Osteoblast (primary cell): ENCODE data around the gene C3orf70. TPM values are rescaled to one million over a fixed set of nuclear protein-coding genes. Genes with fewer than 3 reads are reported as not detected.
A peak's percentile ranks its signal among the peaks of the same experiment; 100 is the strongest.

Experiments
- DNase-seq: peaks from one replicate; pipeline ENCODE4 v3.0.0; 2011; ENCODE audit warnings: low spot score, mixed read lengths; ENCODE audit not compliant: insufficient read length; ENCODE audit errors: missing footprints
- H2AFZ ChIP-seq: 2 replicates; pipeline ENCODE4 v1.6.0; 2011; ENCODE audit warnings: mild to moderate bottlenecking, low read length
- H3K27ac ChIP-seq: 2 replicates; pipeline ENCODE4 v1.5.1; 2011; ENCODE audit warnings: mild to moderate bottlenecking, low read depth, low read length, moderate library complexity
- H3K27me3 ChIP-seq: 2 replicates; pipeline ENCODE4 v1.6.0; 2012; ENCODE audit warnings: mild to moderate bottlenecking, control low read depth, inconsistent platforms, low read length, moderate library complexity; ENCODE audit not compliant: insufficient read depth
- H3K36me3 ChIP-seq: 2 replicates; pipeline ENCODE4 v1.5.1; 2011; ENCODE audit warnings: mild to moderate bottlenecking, low read length, control low read depth, moderate library complexity; ENCODE audit not compliant: insufficient read depth
- H3K4me1 ChIP-seq: 2 replicates; pipeline ENCODE4 v1.5.1; 2011; ENCODE audit warnings: mild to moderate bottlenecking, low read length, control low read depth, moderate library complexity; ENCODE audit not compliant: insufficient read depth
- H3K4me2 ChIP-seq: 2 replicates; pipeline ENCODE4 v1.6.0; 2011; ENCODE audit warnings: mild to moderate bottlenecking, low read length; ENCODE audit not compliant: insufficient read depth
- H3K4me3 ChIP-seq: fragments of 200-600 bp; sonication (generic); 3 replicates; pipeline ENCODE4 v1.5.1; 2012; ENCODE audit warnings: mild to moderate bottlenecking, low read length, inconsistent platforms; ENCODE audit not compliant: insufficient read depth
- H3K79me2 ChIP-seq: 2 replicates; pipeline ENCODE4 v1.6.0; 2012; ENCODE audit warnings: mild to moderate bottlenecking, low read length, control low read depth, inconsistent platforms; ENCODE audit not compliant: insufficient read depth
- H3K9me3 ChIP-seq: 2 replicates; pipeline ENCODE4 v1.5.1; 2011; ENCODE audit warnings: low read depth, low read length, control low read depth
- H4K20me1 ChIP-seq: 2 replicates; pipeline ENCODE4 v1.6.0; 2012; ENCODE audit warnings: mild to moderate bottlenecking, low read length, control low read depth; ENCODE audit not compliant: insufficient read depth
- total RNA-seq: library from RNA; depleted of rRNA; stranded (reverse); fragments of >200 nt; gene quantifications from 2 replicates; pipeline ENCODE4 v1.2.3, GENCODE V29; 2012
- TF ChIP-seq, protein P1 (sequence below): IDR thresholded peaks from 2 replicates; pipeline ENCODE4 v1.5.1; 2011; ENCODE audit warnings: mild to moderate bottlenecking, low read depth, low read length, moderate library complexity; ENCODE audit errors: extremely low read depth

The C3orf70 gene
- total RNA-seq, 1 donor = 1.4 TPM

DNA sequence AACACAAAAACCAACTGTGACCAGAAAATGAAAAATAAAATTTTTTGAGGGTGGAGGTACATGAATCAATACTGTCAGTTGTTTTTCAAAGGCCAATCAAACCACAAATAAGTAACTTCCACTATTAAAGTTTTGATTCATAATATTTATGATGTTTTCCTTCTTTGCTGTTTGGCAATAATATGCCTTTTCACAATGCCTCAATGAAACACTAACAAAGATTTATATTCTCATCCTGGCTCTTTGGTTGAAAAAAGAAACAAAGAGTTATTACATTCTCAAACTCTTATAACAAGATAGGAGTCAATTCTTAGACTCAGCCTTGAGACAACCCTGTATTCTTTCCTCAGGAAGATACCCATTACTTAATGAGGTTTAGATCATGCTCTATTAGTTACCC lies 63.1 kb downstream of the C3orf70 start:
- no peaks in the 10 kb centered on the region for H4K20me1 ChIP-seq
- no peak for DNase-seq
- no peaks in the 10 kb centered on the region for H3K36me3 ChIP-seq
- H3K9me3 ChIP-seq = no peaks in the 10 kb centered on the region
- no peaks in the 10 kb centered on the region for H3K79me2 ChIP-seq
- H3K27me3 ChIP-seq = peaks cover 6% of the 10 kb centered on the region
- TF ChIP-seq, protein P1, sequence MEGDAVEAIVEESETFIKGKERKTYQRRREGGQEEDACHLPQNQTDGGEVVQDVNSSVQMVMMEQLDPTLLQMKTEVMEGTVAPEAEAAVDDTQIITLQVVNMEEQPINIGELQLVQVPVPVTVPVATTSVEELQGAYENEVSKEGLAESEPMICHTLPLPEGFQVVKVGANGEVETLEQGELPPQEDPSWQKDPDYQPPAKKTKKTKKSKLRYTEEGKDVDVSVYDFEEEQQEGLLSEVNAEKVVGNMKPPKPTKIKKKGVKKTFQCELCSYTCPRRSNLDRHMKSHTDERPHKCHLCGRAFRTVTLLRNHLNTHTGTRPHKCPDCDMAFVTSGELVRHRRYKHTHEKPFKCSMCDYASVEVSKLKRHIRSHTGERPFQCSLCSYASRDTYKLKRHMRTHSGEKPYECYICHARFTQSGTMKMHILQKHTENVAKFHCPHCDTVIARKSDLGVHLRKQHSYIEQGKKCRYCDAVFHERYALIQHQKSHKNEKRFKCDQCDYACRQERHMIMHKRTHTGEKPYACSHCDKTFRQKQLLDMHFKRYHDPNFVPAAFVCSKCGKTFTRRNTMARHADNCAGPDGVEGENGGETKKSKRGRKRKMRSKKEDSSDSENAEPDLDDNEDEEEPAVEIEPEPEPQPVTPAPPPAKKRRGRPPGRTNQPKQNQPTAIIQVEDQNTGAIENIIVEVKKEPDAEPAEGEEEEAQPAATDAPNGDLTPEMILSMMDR = no peak
- no peak overlapping the region for H3K4me2 ChIP-seq
- no peak overlapping the region for H2AFZ ChIP-seq
- no peak overlapping the region for H3K4me3 ChIP-seq
- H3K4me1 ChIP-seq = no peaks in the 10 kb centered on the region
- no peak overlapping the region for H3K27ac ChIP-seq

DNA sequence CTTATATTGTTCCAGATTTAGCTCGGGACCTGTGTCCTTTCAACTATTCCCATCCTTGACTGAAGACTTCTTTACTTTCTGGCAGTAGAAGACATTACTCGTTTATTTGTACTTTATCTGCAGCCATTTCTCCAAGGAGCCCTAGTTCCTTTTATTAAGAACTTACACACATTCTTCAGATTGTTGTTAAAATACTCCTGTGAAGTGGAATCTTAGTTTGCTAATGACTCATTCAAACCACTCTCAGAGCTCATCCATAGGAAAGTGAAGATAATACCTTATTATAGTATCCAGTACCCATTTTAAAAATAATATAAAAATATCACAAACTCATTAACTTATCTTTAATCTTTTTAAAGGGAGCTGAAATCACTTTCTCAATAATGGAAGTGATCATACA lies 63.5 kb downstream of the C3orf70 start:
- Histone ChIP-seq H4K20me1 (no peaks in the 10 kb centered on the region), H3K4me2 (no peak overlapping the region), H3K27ac (no peak overlapping the region), H3K4me3 (no peak overlapping the region), H3K36me3 (no peaks in the 10 kb centered on the region), H3K79me2 (no peaks in the 10 kb centered on the region), H3K27me3 (peaks cover 6% of the 10 kb centered on the region), H3K9me3 (no peaks in the 10 kb centered on the region), H3K4me1 (no peaks in the 10 kb centered on the region), H2AFZ (no peak overlapping the region)
- TF ChIP-seq, protein P1 = no peak
- no peak for DNase-seq

- no peaks in the 10 kb centered on the region for H3K79me2 ChIP-seq
- no peak for DNase-seq
- TF ChIP-seq, protein P1 = no peak
- H2AFZ ChIP-seq = no peak overlapping the region
- H3K4me2 ChIP-seq = no peak overlapping the region
- no peak overlapping the region for H3K27ac ChIP-seq
- no peaks in the 10 kb centered on the region for H3K4me1 ChIP-seq
- H3K4me3 ChIP-seq = no peak overlapping the region
- H3K27me3 ChIP-seq = peaks cover 6% of the 10 kb centered on the region
- H3K9me3 ChIP-seq = no peaks in the 10 kb centered on the region
- H3K36me3 ChIP-seq = no peaks in the 10 kb centered on the region
- H4K20me1 ChIP-seq = no peaks in the 10 kb centered on the region
These were observed 65.4 kb downstream of the C3orf70 start for GRCh38 chr3:185087419-185087818.

GRCh38 chr3:185084901-185085300 lies 68.0 kb downstream of the C3orf70 start:
- Histone ChIP-seq H3K4me3 (no peak overlapping the region), H3K79me2 (no peaks in the 10 kb centered on the region), H3K9me3 (no peaks in the 10 kb centered on the region), H3K36me3 (no peaks in the 10 kb centered on the region), H3K27ac (no peak overlapping the region), H3K4me2 (no peak overlapping the region), H3K4me1 (no peaks in the 10 kb centered on the region), H2AFZ (no peak overlapping the region), H3K27me3 (peaks cover 6% of the 10 kb centered on the region), H4K20me1 (no peaks in the 10 kb centered on the region)
- TF ChIP-seq, protein P1 = peak; percentile 18
- peak; percentile 74 for DNase-seq
